GDM1 (cell line): ENCODE data around the gene NPDC1.
"Not testable (repeated sequence)": the region's sequence is repeated elsewhere in the genome, so short reads cannot be mapped to it uniquely, and the experiment has no call there.

Experiments used
- DNase-seq: peaks from one replicate; lab custom pipeline; 2025; lab: John Stamatoyannopoulos, UW

Gene NPDC1

DNA sequence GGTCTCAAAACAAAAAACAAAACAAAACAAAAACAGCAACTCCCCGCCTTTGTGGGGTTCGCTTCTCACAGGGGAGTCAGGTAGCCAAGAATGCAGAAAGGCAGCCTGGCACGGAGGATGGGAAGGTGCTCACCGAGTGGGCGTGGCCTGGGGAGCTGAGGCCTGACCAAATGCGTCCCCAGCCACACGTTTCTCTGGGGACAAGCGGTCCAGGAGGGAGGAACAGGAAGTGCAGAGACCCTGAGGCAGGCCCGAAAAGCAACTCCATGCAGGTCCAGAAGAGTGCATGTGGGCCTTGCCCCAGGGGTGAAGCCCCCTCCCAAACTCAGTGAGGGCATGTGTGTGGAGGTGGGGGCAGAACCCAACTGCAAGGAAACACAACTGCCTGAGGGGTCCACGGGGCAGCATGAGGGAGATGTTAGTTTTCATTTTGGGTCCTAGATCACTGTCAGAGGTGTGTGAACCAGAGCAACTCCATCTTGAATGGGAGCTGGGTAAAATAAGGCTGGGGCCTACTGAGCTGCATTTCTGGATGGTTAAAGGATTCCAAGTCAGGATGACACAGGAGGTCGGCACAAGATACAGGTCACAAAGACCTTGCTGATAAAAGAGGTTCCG lies 28.8 kb upstream of the NPDC1 start:
- DNase-seq: no peak

DNA sequence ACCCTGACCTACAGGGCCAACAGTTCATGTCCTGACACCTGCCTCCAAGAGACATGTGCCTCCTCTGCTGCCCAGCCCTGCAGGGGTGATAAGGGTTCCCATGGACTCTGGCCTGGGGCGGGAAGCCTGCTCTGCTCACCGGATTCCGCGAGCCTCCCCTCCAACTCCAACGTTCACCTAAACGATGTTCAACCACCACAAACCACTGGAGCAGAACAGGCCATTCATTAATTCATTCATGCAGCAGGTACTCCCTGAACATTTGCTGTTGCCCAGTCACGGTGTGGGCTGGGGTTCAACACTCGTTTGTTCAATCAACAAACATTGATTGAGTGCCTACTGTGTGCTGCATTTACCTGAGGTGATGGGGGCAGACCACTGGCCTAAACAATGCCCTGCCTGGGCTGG lies 28.0 kb upstream of the NPDC1 start:
- no peak for DNase-seq

DNA sequence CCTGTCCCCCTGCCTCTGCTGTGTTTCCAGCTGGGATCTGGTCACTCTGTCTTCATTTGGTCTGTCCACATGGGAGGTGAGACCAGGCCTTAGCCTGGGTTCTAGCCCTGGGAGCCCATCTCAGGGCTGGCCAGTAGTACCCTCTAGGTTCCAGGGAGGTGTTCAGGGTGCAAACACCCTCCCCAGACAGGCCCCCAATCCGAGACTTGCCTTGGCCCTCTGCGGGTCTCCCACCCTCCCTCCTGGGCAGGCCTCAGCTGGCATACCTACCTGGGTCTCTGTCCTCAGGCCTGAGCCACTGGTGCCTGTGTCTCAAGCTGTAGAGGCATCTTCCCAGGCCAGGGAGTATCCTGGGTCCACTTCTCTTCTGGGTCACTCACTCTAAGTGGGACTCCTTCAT lies 25.3 kb upstream of the NPDC1 start:
- no peak for DNase-seq

DNA sequence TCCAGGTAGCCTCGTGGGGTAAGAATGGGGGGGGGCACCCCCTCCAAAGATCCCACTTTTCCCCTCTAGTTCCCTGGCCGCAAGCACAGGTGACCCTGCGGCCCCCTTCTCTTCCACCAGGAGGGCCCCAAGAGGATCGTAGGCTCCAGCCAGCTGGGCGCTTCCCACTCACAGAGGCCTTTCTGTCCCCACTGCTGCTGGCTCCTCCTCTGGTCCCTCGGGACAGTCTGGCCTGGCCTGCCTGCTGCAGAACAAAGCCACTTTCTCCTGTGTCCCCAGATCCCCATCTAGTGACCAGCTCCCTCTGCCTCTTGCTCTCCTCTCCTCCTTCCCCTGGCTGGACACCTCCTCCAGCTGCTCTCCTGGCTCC lies 24.9 kb upstream of the NPDC1 start:
- no peak for DNase-seq

DNA sequence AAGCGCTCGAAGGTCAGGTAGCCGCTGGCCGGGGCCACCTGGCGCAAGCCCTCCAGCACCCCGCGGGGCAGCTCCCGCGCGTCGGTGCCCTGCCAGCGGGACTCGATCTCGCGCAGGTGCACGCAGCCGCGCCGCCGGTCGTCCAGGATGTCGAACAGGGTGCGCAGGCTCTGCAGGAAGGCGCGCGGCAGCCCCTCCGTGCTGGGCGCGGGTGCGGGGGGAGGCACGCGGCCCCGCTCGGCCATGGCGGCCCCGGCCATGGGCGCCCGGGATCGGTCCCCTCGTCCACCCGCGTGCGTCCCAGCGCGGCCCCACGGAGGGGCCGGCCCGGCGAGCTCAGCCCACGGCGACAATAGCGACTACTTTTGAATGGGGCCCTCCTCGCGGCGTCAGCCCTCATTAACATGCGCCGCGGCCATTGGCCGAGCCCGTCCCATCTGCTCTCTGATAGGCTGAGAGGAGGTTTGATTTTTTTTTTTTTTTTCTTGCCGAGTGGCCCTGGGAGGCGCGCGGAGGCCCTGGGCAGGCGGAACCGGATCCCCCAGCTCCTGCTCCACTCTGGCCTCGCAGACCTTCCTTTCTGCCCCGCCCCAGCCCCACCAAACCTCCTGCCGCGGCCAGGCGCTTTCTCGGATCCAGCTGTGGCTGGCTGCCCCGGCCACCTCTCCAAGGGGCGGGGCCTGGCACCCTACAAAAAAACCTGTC lies 24.4 kb upstream of the NPDC1 start, which contains the start of gene SAPCD2:
SAPCD2 (minus strand) TSS at position 357 of the 705 bp plus-strand sequence; CDS start at position 260, 97 bp downstream.
- peak; percentile 86 for DNase-seq

DNA sequence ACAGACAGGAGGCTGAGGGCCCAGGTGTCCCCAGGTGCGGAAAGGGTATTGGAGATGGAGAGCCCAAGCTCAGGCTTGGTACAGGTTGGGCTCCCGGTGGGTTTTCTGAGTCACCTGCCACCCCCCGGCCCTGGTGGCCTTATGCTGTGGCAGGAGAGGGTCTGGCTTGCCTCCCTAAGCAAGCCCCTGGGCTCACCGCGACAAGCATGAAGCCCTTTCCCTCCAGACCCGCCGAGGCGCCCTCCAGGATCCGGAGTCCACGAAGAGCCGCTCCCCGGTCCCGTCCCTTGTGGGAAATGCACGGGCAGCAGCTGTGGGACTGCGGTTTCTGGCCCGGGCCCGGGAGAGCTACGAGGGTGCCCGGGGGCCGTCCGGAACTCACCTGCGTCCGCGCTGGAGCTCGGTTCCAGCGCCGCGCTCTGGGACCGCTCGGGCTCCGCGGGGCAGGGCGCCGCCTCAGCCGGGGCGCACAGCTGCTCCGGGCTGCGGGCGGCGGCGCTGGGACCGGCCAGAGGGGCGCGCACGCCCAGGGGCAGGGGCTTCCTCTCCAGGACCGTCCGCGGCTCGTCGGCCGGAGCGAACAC lies 23.6 kb upstream of the NPDC1 start:
- no peak for DNase-seq

DNA sequence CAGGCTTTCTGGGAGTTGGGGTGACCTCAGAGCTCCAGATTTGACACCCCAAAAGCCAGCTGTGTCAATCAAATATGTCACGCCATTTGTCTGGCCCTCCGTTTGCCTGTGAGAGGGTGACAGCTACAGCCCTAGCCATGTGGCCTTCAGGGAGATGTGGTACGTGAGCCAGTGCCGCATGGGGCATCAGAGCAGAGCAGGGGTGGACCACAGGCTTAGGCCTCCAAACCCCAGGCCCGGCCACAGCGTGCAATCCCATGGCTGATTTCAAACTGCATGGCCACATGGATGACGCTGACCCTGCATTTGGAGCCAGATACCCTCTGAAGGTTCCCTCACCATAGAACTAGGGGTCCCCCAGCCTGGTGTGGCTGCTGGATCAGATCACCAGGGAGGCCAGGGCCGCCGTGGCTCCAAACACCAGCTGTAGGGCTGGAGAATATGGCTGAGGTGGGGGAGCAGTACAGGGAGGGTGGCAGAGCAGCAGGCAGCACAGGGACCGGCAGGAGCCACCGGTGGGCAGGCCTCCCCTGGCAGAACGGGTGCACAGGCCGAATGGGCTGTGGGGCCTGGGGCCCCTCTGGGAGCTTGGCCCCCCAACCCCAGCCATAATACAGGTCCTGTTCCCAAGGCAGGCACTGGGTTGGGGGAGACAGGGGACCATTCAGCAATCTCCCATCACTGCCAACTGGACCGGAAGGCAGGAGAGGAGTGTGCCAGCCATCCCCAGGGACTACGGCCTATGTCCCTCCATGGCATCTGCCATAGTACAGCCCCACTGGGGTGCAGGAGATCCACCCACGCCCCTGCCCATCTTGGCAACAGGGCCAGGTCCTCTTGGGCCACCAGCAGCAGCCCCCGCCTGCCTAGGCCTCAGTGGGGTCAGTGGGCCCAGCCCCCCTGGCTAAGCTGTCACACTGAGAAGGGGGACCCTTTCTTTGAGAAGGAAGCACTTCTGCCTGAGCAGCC lies 22.8 kb upstream of the NPDC1 start:
- DNase-seq: no peak

DNA sequence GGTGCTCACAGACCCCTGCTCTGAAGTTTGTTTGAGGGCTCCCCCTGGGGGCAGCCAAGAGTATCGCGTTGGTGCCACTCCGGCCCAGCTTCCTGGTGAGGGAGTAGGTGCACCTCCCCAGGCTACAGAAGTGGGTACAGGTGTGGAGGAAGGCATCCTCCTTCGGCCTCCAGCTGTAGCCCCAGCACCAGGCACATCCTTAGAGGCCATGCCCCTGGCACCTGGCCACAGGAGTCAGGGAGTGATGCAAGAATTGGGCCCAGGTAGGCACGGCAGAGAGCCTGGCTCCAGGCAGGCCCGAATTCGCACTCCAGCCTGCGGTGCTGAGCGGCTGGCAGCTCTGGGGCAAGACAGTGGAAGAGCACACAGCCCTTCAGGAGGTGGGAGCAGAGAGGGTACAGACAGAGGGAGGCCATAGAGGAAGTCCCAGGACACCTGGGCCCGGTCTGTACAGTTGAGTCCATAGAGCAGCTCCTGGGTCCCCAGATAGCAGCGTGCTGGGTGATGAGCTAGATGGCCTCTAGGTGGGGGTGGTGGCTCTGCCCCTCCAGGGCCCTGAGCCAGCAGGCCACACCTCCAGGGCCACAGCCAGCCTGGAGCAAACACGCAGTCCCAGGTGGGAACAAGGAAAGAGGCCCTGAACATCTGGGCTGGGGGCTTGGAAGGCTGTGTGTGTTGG lies 22.0 kb upstream of the NPDC1 start:
- peak; percentile 66 for DNase-seq

DNA sequence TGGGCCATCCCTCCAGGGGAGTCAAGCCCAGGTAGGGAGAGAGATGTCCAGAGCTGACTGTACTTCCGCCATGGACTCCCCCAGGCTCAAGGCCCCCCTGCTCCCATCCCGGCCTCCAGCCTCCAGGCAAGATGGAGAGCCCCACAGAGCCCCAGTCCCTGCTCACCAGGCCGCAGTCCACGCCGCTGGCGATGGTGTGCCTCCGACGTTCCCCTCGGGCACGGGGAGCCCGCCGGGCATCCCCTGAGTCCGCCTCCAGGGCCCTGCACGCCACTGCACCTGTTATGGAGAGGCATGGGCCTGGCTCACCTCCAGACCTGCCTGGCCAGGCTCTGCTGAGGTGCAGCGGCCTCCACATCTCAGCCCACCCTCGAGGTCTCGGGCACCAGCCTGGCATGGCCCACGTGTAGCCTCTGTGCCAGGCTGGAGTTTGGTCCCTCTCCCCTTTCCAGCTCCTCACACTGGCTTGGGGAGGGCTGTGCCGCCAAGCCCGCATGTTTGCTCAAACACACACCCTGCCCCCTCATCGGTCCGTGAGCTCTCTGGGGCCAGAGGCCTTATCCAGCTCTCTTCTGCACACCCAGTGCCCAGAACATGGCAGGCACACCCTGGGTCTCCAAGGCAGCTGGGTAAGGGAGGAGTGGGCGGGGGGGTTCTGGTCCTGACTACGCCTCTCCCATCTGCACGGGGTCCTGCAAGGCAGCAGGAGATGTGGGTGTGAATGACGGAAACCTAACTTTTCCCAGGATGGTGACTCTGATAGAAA lies 20.3 kb upstream of the NPDC1 start:
- no peak for DNase-seq

DNA sequence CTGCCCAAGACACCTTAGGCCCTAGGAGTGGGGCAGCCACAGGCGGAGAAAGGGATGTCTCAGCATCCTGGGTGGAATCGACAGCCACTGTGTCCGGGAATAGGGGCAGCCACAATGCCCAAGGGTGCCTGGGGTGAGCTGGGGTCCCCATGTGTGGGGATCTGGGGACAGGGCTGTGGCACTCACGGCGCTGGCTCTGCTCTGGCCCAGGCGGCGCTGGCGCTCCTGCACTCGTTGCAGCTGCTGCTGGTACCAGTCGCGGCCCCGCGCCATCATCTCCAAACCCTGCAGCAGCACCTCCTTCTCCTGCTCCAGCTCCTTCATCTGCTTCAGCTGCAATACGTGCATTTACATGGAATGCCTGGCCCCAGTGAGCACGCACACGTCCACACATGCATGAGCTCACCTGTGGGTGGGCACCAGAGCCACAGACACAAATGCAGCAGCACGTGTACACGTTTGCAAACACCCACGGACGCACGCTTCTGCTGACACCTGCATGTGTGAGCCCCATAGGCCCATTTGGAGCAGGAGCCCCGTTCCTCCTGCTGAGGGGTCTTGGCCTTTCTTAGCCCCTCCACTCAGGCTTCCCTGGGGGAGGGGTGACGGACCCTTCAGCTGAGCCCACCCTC lies 19.5 kb upstream of the NPDC1 start:
- DNase-seq: no peak

DNA sequence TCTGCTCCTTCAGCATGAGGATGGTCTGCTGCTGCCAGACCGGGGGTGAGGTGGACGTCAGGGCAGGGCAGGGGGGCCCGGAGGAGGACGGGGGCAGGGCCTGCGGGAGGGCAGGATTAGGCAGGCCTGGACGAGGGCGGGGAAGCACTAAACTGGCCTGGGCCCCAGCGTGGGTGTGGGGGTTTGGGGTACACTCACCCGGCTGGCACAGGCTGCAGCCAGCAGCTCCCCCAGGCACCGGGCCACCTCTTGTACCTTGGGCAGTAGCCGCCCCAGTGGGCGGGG lies 18.8 kb upstream of the NPDC1 start:
- DNase-seq: no peak

DNA sequence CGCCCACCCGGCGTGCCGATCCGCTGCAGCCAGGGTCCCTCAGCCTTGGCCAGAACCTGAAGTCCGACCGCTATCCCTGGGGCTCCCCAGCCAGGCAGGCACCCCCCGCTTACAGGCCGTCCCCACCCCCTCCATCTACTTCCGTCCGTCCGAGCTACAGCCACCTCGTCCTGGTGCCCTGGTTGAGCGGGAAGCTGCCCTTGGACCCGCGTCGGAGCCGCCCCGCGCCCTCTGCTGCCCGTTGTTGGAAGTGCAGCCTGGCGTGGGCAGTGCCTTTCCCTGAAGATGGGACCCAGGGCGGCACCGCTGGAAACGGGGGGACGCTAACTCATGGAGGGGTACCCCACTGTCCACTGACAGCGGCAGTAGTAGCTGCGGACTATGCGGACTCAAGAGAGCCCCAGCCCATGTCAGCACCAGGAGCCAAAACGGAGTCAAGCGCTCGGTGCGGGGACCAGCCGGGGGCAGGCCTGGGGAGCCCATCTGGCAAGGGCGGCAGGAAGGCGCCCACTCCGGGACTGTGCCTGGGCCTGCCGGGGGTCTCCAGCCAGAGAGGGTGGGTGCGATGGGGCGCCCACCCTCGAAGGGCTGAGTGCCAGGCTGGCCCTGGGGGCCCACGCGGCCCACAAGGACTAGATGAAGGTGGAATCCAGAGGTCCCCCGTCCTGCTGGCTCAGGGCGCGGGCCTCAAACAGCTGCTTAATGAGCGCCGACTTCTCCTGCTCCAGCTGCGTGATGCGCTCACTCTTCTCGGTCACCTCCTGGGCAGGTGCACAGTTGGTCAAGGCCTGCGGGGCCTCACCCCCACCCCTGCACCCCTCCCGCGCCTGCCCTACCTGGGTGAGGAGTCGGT lies 18.3 kb upstream of the NPDC1 start:
- DNase-seq: peak; percentile 48

DNA sequence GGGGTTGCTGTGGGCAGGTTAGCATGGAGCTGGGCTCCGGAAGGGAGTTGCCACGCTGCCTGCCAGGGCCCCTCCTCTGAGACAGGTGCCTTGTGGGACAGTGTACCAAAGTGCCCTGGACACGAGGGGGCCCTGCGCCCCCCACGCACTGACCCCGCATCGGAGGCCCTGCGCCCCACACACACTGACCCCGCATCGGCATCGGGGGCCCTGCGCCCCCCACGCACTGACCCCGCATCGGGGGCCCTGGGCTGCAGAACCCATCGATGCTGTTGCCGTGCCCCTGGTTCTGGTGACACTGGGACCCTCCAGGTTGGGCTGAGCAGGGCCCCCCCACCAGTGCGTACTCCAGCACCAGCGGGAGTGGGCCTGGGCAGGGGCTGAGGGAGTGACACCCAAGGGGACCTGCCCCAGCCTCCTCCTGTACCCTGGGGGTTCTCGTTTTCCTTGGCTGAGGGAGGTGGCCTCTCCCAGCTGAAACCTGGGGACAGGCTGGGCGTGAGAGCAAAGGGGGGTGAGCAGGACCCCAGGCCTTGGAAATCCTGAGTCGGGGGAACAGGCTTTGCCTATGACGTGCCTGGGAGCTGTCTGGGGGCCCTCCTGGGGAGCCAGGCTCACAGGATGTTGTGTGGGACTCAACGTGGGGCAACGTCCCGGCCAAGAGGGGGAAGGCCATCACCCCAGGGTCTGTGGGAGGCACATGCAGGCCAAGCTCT lies 17.5 kb upstream of the NPDC1 start:
- DNase-seq: no peak

DNA sequence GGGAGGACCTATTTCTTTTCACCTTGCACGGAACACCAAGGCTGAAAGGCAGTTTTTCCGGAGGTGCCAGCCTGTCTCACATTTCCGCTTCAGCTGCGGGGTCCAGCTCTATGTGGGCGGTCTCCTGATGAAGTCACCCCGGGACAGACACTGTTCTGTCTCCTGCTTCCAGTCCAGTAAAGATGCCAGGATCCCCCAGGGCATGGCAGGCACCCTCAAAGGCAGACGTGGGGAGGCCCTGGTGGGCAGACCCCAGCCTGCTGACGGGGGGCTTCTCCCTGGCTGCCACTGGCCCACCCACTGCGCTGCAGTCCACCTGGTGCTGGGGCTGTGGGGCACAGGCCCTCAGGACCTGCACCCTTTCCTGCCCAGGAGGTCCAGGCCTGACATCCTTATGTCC lies 16.8 kb upstream of the NPDC1 start:
- not testable (repeated sequence) for DNase-seq

DNA sequence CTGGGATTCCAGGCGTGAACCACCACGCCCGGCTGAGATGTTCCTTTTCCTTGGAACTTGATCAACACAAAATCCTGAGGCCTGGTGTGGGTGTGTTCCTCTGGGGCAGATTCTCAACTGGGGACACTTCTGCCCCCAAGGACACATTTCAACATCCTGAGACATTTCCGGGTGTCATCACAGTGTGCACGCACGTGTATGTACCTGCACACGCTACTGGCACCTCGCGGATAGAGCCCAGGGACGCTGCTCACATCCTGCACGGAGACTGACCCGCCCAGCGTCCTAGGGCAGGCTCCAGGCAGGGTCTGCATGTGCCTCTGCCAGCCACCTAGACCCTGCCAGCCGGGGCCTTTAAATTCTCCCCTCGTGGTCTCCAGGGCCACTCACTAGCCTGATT lies 16.4 kb upstream of the NPDC1 start:
- DNase-seq: no peak

DNA sequence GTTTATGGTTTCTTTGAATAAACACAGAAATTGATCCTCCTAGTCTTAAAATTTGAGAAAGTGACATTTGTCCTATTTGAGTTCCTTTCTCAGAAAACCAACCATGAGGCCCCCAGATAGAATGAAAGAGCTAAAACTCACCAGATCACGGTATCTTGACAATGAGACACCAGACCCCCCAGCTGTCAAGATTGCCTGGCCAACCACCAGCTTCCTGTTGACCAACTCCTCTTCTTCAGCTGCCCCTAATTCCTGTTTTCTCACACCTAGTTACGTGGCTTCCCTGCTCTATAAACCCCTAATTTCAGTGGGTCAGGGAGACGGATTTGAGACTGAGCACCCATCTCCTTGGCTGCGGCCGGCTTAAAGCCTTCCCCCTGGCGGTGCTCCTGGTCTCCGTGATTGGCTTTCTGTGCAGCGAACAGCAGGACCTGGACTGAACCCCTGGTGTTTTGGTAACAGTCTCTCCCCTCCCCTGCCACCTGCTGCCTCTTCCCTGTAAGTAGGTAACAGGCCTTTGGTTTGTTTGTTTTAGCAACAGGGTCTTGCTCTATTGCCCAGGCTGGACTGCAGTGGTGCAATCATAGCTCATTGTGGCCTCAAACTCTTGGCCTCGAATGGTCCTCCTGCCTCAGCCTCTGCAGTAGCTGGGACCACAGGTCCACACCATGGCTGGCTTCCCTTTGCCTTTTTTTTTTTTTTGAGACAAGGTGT lies 12.7 kb upstream of the NPDC1 start:
- no peak for DNase-seq

DNA sequence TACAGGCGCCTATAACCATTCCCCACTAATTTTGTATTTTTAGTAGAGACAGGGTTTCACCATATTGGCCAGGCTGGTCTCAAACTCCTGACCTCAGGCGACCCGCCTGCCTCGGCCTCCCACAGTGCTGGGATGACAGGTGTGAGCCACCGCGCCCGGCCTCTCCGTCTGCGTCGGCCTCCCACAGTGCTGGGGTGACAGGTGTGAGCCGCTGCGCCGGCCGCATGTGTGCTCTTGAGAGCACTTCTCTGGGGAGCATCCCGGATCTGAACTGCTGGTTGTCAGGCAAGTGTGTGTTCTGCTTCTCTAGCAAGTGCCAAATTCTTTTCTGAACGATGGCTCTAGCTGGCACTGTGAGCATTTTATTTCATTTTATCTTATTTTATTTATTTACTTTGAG lies 11.6 kb upstream of the NPDC1 start:
- DNase-seq: no peak

DNA sequence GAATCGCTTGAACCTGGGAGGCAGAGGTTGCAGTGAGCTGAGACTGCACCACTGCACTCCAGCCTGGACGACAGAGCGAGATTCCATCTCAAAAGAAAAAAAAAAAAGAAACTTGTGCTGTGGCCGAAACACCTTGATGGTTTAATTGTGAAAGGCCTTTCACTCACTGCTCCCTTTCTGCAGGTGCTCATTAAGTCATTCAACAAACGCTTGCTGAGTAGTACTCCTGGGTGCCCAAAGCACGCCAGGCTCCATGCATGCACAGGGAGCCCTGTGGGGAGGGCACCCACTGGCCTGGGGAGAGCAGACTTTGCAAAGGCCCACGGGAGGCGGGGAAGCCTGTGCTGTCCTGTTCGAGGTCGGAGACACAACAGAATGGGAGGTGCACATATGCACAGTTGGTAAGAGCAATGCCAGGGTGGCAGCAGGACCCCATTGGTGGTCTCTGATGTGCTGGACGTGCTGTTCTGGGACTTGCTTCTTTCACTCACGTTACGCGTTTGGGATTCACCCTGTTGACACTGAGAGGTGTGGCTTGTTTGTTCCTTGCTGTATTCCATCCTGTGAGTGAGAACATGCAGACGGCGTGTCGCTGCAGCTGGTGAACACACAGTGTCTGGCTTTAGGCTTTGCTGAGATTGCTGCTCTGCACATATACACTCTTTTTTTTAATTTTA lies 10.9 kb upstream of the NPDC1 start:
- DNase-seq: no peak
